ENCODE measurements around the gene PLXNC1. TPM values are rescaled to one million over a fixed set of nuclear protein-coding genes. Genes with fewer than 3 reads are reported as not detected.
"Not testable (repeated sequence)": the region's sequence is repeated elsewhere in the genome, so short reads cannot be mapped to it uniquely, and the experiment has no call there.

The PLXNC1 gene
- polyA plus RNA-seq, 1 donor from 2014 or later: 6.6 TPM

GRCh38 chr12:94287245-94287628, 138.9 kb downstream of the PLXNC1 start:
- Mint-ChIP-seq H3K27me3 (no peaks in the 10 kb centered on the region), H3K27ac (peak overlapping the region in 2 of 3 donors; percentile 46 to 69)

DNA sequence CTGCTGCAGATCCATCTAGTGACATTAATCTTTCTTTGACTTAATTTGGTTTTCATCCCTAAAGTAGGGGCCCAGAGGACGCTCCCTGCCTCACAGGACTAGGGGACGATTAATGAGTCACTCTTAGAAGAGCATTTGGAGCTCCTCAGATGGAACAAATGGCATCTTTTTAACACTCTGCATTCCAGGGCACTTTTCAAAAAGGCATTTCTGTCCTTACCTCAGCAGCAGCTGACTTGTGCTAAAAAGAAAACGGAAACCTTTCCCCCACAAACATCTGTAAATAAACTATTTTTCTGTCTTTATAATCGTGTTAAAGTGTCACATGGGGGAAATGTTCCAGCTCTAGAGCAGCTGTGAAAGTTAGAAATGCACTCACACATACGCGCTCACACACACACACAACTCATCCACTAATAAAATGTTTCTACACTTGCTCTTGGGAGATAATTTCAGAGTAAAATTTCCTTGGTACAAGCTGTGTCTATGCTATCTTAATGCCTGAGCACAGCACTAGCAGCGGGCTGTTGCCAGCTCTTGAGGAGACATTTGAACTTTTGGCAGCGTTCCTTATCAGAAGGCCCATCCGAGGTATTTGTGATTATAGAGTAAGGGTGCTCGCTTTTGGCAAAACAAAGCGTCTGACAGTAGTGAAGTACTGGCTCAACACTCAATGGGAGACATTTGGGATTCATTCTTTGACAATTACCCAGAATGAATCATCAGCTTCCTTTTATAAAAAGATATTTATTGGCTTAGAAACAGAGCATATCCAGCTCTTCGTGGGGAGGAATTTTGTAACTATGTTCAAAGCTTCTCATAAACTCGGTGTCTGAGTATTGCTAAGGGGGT, 141.3 kb downstream of the PLXNC1 start:
- peaks cover 14% of the 10 kb centered on the region for H3K36me3 Mint-ChIP-seq
- H3K9me3 Mint-ChIP-seq: peaks cover 0 to 1% (median 0%) of the 10 kb centered on the region in 3 donors
- no peak overlapping the region for H3K4me3 Mint-ChIP-seq
- peaks cover 8 to 20% (median 10%) of the 10 kb centered on the region in 3 donors for H3K4me1 Mint-ChIP-seq
- H3K27me3 Mint-ChIP-seq: no peaks in the 10 kb centered on the region
- H3K27ac Mint-ChIP-seq: peak overlapping the region in 2 of 3 donors; percentile 45 to 71

More at GRCh38 chr12:94287245-94287628, 138.9 kb downstream of the PLXNC1 start:
- Mint-ChIP-seq H3K4me3 (peak overlapping the region in 2 of 4 donors; percentile 21 to 76), H3K4me1 (peaks cover 18 to 23% (median 21%) of the 10 kb centered on the region in 3 donors), H3K36me3 (peaks cover 10% of the 10 kb centered on the region), H3K9me3 (no peaks in the 10 kb centered on the region)

DNA sequence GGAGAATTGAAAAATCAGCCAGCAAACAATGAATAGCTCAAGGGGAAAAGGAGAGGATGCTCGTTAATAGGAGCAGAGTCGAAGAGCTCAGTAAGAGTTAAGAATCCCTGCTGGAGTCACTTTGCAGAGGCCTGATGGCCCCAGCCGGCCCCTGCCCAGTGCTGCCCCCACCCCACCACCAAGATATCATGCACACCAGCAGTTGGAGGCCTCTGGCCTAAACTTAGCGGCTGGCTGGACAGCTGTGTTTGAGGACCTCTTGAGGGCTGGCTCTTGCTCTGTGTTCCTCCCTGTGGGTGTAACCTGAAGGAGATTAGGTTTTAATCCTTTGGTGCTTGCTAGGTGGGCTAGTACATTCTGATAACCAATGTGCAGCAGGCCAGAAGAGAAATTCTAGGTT, 142.0 kb downstream of the PLXNC1 start:
- Mint-ChIP-seq H3K4me1 (peaks cover 8 to 20% (median 9%) of the 10 kb centered on the region in 3 donors), H3K27me3 (no peaks in the 10 kb centered on the region), H3K4me3 (no peak overlapping the region), H3K36me3 (peaks cover 20% of the 10 kb centered on the region), H3K9me3 (peaks cover 0 to 3% (median 0%) of the 10 kb centered on the region in 3 donors), H3K27ac (peak overlapping the region in 1 of 3 donors; percentile 45)

GRCh38 chr12:94297096-94297699, 148.8 kb downstream of the PLXNC1 start:
- peak overlapping the region in 3 of 4 donors; percentile 62 to 92 (median 64) for H3K4me3 Mint-ChIP-seq
- peaks cover 41% of the 10 kb centered on the region for H3K36me3 Mint-ChIP-seq
- H3K27me3 Mint-ChIP-seq: no peaks in the 10 kb centered on the region
- H3K9me3 Mint-ChIP-seq: peaks cover 0 to 4% (median 0%) of the 10 kb centered on the region in 3 donors
- H3K4me1 Mint-ChIP-seq: peaks cover 27 to 40% (median 37%) of the 10 kb centered on the region in 3 donors
- peak overlapping the region; percentile 84 to 94 (median 93) for H3K27ac Mint-ChIP-seq

- H3K27ac Mint-ChIP-seq: peak overlapping the region; percentile 89 to 94 (median 93)
- no peaks in the 10 kb centered on the region for H3K27me3 Mint-ChIP-seq
- peaks cover 0 to 4% (median 0%) of the 10 kb centered on the region in 3 donors for H3K9me3 Mint-ChIP-seq
- peaks cover 30 to 42% (median 41%) of the 10 kb centered on the region in 3 donors for H3K4me1 Mint-ChIP-seq
- peak overlapping the region in 3 of 4 donors; percentile 13 to 62 (median 56) for H3K4me3 Mint-ChIP-seq
- peaks cover 38% of the 10 kb centered on the region for H3K36me3 Mint-ChIP-seq
These were observed 149.6 kb downstream of the PLXNC1 start for GRCh38 chr12:94297876-94298505.

GRCh38 chr12:94299846-94300245, 151.5 kb downstream of the PLXNC1 start:
- H3K27ac Mint-ChIP-seq: peak overlapping the region in 1 of 3 donors; percentile 48
- H3K27me3 Mint-ChIP-seq: no peaks in the 10 kb centered on the region
- peaks cover 36 to 46% (median 42%) of the 10 kb centered on the region in 3 donors for H3K4me1 Mint-ChIP-seq
- H3K4me3 Mint-ChIP-seq: no peak overlapping the region
- H3K36me3 Mint-ChIP-seq: peaks cover 33% of the 10 kb centered on the region
- H3K9me3 Mint-ChIP-seq: peaks cover 0 to 2% (median 0%) of the 10 kb centered on the region in 3 donors

GRCh38 chr12:94304012-94304411, 155.6 kb downstream of the PLXNC1 start:
- Mint-ChIP-seq H3K9me3 (no peaks in the 10 kb centered on the region), H3K4me1 (peaks cover 29 to 44% (median 31%) of the 10 kb centered on the region in 3 donors), H3K27ac (no peak overlapping the region), H3K27me3 (no peaks in the 10 kb centered on the region), H3K4me3 (no peak overlapping the region), H3K36me3 (peaks cover 16% of the 10 kb centered on the region)

- Mint-ChIP-seq H3K4me3 (peak overlapping the region in 3 of 4 donors; percentile 30 to 83 (median 44)), H3K27me3 (no peaks in the 10 kb centered on the region), H3K27ac (peak overlapping the region; percentile 11 to 34 (median 14)), H3K36me3 (peaks cover 19% of the 10 kb centered on the region), H3K9me3 (no peaks in the 10 kb centered on the region), H3K4me1 (peaks cover 33 to 50% (median 36%) of the 10 kb centered on the region in 3 donors)
These were observed 156.2 kb downstream of the PLXNC1 start for GRCh38 chr12:94304566-94305061.

DNA sequence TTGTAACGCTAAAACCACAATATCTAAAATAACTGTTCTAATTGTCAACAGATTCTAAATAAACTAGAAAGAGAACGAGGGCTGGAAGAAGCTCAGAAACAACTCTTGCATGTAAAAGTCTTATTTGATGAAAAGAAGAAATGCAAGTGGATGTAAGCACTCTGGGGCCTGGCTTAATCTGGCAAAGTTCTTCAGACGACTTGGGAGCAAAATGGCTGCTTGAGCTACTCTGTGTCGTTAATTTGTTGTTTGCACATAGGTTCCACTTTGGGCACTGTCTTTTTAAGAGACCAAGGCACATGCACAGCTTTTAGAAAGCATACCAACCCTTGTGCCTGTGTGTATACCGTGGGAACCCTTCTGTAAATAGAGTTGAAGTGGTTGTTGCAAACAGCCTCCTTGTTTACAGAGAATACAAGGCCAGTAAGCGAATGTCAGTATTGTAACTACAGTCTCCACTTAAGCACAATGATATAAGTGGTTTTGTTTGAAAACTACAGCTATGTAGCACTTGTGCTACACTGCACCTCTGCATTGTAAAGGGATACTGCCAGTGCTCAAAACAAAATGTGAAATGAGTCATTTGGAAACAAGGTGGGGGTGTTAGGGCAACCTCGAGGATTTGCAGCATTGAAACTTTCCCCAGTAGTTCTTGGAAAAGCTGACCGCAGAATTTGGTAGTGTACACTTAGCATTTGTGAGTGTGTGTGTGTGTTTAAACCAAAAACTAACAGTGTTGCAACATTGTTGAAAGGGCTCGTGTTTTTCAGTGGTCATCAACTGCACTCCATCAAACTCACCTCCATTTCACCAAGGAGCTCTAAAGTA, 157.0 kb downstream of the PLXNC1 start:
- H3K27me3 Mint-ChIP-seq: no peaks in the 10 kb centered on the region
- peaks cover 18% of the 10 kb centered on the region for H3K36me3 Mint-ChIP-seq
- H3K4me1 Mint-ChIP-seq: peaks cover 34 to 50% (median 35%) of the 10 kb centered on the region in 3 donors
- H3K9me3 Mint-ChIP-seq: no peaks in the 10 kb centered on the region
- peak overlapping the region in 3 of 4 donors; percentile 30 to 83 (median 39) for H3K4me3 Mint-ChIP-seq
- peak overlapping the region; percentile 14 to 90 (median 34) for H3K27ac Mint-ChIP-seq

DNA sequence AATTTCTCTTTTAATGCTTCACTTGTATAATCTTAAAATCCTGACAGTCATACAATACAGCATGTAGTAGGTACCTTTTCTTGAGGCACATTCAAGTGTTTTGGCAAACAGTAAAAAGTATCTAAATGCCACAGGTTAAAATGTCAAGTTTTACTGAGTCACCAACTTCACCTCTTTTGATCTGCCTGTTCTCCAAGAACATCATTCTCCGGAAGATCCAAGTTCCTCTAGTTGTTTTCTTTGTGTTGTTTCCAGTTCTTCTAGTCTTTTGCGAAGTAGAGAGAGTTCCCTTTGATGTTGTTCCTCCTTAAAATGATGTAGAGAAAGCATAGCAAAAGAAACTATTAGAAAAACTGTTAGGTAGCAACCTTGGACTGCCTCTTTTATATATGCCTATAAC, 160.2 kb downstream of the PLXNC1 start:
- H3K36me3 Mint-ChIP-seq: peaks cover 15% of the 10 kb centered on the region
- H3K27me3 Mint-ChIP-seq: no peaks in the 10 kb centered on the region

DNA sequence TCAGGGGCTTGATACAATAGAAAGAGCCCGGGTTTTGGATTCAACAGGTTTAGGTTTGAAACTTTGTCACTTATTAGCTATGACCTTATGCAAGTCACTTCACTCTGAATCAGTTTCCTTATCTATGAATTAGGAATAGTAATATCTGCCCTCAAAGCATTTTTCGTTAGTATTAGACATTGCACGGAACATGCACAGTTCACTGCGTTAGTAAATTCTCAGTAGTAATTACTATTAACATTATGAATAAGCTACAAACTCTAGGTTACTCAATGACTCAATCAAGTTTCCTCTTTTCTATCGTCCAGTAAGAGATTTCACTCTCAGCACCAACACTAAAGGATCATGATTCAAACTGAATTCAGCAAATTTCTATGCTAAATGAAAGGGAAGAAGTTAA, 161.0 kb downstream of the PLXNC1 start:
- peak overlapping the region in 1 of 4 donors; percentile 20 for H3K4me3 Mint-ChIP-seq
- no peaks in the 10 kb centered on the region for H3K27me3 Mint-ChIP-seq
- H3K36me3 Mint-ChIP-seq: peaks cover 16% of the 10 kb centered on the region
- no peak overlapping the region for H3K27ac Mint-ChIP-seq
- H3K9me3 Mint-ChIP-seq: no peaks in the 10 kb centered on the region
- H3K4me1 Mint-ChIP-seq: peaks cover 26 to 41% (median 26%) of the 10 kb centered on the region in 3 donors

More for the DNA sequence above, 160.2 kb downstream of the PLXNC1 start:
- Mint-ChIP-seq H3K4me1 (peaks cover 29 to 43% (median 29%) of the 10 kb centered on the region in 3 donors), H3K4me3 (peak overlapping the region; percentile 4 to 47 (median 26)), H3K27ac (peak overlapping the region in 2 of 3 donors; percentile 4 to 69), H3K9me3 (no peaks in the 10 kb centered on the region)

GRCh38 chr12:94312378-94312777, 164.0 kb downstream of the PLXNC1 start:
- H3K4me3 Mint-ChIP-seq: no peak overlapping the region
- H3K4me1 Mint-ChIP-seq: peaks cover 12 to 21% (median 16%) of the 10 kb centered on the region in 3 donors
- no peaks in the 10 kb centered on the region for H3K27me3 Mint-ChIP-seq
- H3K27ac Mint-ChIP-seq: peak overlapping the region in 1 of 3 donors; percentile 11
- H3K36me3 Mint-ChIP-seq: peaks cover 13% of the 10 kb centered on the region
- peaks cover 0 to 7% (median 0%) of the 10 kb centered on the region in 3 donors for H3K9me3 Mint-ChIP-seq

- Mint-ChIP-seq H3K36me3 (peaks cover 17% of the 10 kb centered on the region), H3K4me1 (peaks cover 16 to 26% (median 22%) of the 10 kb centered on the region in 3 donors), H3K27ac (peak overlapping the region in 1 of 3 donors; percentile 76), H3K9me3 (peaks cover 9 to 33% (median 28%) of the 10 kb centered on the region in 3 donors)
- not testable (repeated sequence) for H3K27me3 Mint-ChIP-seq, H3K4me3 Mint-ChIP-seq
These were observed 168.2 kb downstream of the PLXNC1 start for GRCh38 chr12:94316600-94316999.

Measured in IgD-negative memory B cell (primary cell).